Esophagus squamous epithelium (tissue), 5 donors: ENCODE measurements around the gene KNSTRN. TPM values are rescaled to one million over a fixed set of nuclear protein-coding genes. Genes with fewer than 3 reads are reported as not detected.

Experiments
- DNase-seq: peaks from one replicate; lab custom pipeline; 2025; lab: John Stamatoyannopoulos, UW
- H3K27ac ChIP-seq, 4 donors: fragments of 200-600 bp; sonication (generic); one replicate each; pipeline ENCODE4 v1.5.1; 2016 to 2019; ENCODE audit warnings: mild to moderate bottlenecking in 1 of 4
- H3K27me3 ChIP-seq, 4 donors: fragments of 200-600 bp; sonication (generic); 1 replicate in 3 of 4; 2 replicates in 1 of 4; pipeline versions ENCODE4 v1.5.1 to v1.6.0; 2017 to 2021; ENCODE audit warnings: antibody characterized with exemption in 1 of 4
- H3K36me3 ChIP-seq, 3 donors: fragments of 200-600 bp; sonication (generic); one replicate each; pipeline ENCODE4 v1.5.1; 2016 to 2019
- H3K4me1 ChIP-seq, 3 donors: fragments of 200-600 bp; sonication (generic); one replicate each; pipeline ENCODE4 v1.5.1; 2017 to 2019
- H3K4me3 ChIP-seq, 4 donors: fragments of 200-600 bp; sonication (generic); 1 replicate in 3 of 4; 2 replicates in 1 of 4; pipeline ENCODE4 v1.5.1; 2016 to 2019; ENCODE audit warnings: mild to moderate bottlenecking in 2 of 4, moderate library complexity in 1 of 4
- H3K9me3 ChIP-seq, 3 donors: fragments of 200-600 bp; sonication (generic); one replicate each; pipeline ENCODE4 v1.5.1; 2016 to 2019
- POLR2A ChIP-seq, 4 donors: fragments of 450-650 bp; IDR thresholded peaks; one replicate each; pipeline ENCODE4 v1.6.1; 2017; ENCODE audit warnings: antibody characterized with exemption in 4 of 4, mild to moderate bottlenecking in 4 of 4, moderate library complexity in 3 of 4
- WGBS, 2 donors: methylation state at CpG; one replicate each; pipeline ENCODE4 v1.1.5; 2018; 5-methylcytosine and 5-hydroxymethylcytosine counted together
- intact Hi-C: fragments of 100-400 bp; cut with DNase I; formaldehyde crosslinking; loops from one replicate; pipeline ENCODE4 v1.15.0; 2022
- total RNA-seq, 4 donors: library from RNA; depleted of rRNA; stranded (reverse); fragments of >200 nt; gene quantifications; one replicate each; pipeline ENCODE4 v1.1.0, GENCODE V29; 2016
- TF ChIP-seq, protein P1 (sequence below), 6 experiments: fragments of 450-650 bp in 4 of 6; fragments of 200-600 bp in 2 of 6; sonication (generic) in 2 of 6; IDR thresholded peaks; one replicate each; pipeline ENCODE4 v1.5.1; 2016 to 2019; ENCODE audit warnings: antibody characterized with exemption in 6 of 6, mild to moderate bottlenecking in 4 of 6, moderate library complexity in 4 of 6
- donor health status: DM: yes; HTN: yes; CAD: no.

Gene KNSTRN
- total RNA-seq, 4 donors from 2014 or later, result 11.3 to 22.0 (median 17.3) TPM

DNA sequence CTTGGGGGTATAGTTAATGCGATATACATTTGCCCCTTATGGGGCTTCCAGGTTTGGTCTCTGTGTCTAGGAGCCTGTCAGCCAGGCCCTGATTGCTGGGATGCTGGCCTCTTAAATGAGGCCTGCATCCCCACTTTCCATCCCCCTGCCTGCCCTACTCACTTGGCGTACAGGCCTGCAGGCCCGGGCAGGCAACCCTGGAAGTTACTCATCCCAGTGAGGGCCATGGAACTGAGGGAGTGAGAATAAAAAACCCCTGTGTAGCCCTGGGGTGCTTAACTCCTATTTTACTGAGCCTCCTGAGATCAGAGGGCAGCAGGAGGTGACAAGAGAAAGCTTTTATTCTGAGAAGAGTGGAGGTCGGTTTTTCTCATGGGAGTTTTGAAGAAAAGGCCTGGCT lies 22.5 kb upstream of the KNSTRN start:
- peaks cover 0 to 22% (median 0%) of the 10 kb centered on the region in 4 donors for H3K27me3 ChIP-seq
- no peak for TF ChIP-seq POLR2A (IDR thresholded peaks at IDR 0.05)
- TF ChIP-seq, protein P1, sequence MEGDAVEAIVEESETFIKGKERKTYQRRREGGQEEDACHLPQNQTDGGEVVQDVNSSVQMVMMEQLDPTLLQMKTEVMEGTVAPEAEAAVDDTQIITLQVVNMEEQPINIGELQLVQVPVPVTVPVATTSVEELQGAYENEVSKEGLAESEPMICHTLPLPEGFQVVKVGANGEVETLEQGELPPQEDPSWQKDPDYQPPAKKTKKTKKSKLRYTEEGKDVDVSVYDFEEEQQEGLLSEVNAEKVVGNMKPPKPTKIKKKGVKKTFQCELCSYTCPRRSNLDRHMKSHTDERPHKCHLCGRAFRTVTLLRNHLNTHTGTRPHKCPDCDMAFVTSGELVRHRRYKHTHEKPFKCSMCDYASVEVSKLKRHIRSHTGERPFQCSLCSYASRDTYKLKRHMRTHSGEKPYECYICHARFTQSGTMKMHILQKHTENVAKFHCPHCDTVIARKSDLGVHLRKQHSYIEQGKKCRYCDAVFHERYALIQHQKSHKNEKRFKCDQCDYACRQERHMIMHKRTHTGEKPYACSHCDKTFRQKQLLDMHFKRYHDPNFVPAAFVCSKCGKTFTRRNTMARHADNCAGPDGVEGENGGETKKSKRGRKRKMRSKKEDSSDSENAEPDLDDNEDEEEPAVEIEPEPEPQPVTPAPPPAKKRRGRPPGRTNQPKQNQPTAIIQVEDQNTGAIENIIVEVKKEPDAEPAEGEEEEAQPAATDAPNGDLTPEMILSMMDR (IDR thresholded peaks at IDR 0.05), result no peak
- H3K4me3 ChIP-seq, result no peak overlapping the region
- DNase-seq, result no peak
- no peaks in the 10 kb centered on the region for H3K9me3 ChIP-seq
- no peaks in the 10 kb centered on the region for H3K36me3 ChIP-seq
- intact Hi-C loops, result loop anchor here (10.0 kb wide), 1 partner anchor 55 kb away; no protein-coding TSS in a partner anchor
- peaks cover 10 to 17% (median 11%) of the 10 kb centered on the region in 3 donors for H3K4me1 ChIP-seq
- H3K27ac ChIP-seq, result no peak overlapping the region
- WGBS, 2 donors, result 55 to 58% methylated on average over 4 of the region's 4 CpGs

DNA sequence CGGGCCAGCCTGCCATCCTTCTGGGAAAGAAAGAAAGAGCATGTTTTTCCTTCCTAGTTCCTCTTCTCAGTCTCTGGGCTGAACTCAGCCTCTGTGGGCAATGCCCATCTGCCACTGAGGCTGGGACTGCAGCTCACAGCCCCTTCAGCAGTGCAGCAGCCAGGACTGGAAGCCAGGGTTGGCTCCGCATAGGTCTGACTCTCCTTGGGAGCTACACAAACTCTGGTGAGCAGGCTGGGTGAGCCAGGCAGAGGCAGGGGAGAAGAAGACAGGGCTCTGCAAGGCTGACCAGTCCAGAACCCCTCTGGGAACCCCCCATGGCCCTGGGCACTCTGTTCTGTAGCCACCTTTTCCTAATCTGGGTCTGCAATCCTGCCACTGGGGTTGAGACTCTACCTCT lies 20.9 kb upstream of the KNSTRN start:
- WGBS, 2 donors, result 75% methylated on average over 1 of the region's 2 CpGs; no CpG with 5 or more reads in 1 of the 2 donors
- intact Hi-C loops, result loop anchor here (10.0 kb wide), 1 partner anchor 53 kb away; no protein-coding TSS in a partner anchor
- DNase-seq, result no peak

DNA sequence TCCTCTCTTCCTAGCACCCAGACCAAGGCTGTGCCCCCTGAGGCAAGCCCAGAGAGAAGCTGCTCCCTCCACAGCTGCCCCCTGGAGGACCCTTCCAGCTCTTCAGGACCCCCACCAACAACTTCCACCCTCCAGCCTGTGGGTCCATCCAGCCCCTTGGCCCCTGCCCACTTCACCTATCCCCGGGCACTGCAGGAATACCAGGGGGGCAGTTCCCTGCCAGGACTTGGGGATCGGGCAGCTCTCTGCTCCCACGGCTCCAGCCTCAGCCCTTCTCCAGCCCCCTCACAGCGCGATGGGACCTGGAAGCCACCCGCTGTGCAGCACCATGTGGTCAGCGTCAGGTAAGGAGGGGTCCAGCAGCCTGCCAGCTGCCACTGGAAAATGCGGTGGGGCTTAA lies 18.9 kb upstream of the KNSTRN start:
- peaks cover 0 to 15% (median 0%) of the 10 kb centered on the region in 4 donors for H3K27me3 ChIP-seq
- TF ChIP-seq, protein P1 (IDR thresholded peaks at IDR 0.05), result no peak
- TF ChIP-seq POLR2A (IDR thresholded peaks at IDR 0.05), result no peak
- H3K4me3 ChIP-seq, result no peak overlapping the region
- no peak overlapping the region for H3K27ac ChIP-seq
- no peaks in the 10 kb centered on the region for H3K36me3 ChIP-seq
- no peak for DNase-seq
- no peaks in the 10 kb centered on the region for H3K9me3 ChIP-seq
- H3K4me1 ChIP-seq, result peaks cover 15 to 26% (median 15%) of the 10 kb centered on the region in 3 donors
- intact Hi-C loops, result loop anchor here (10.0 kb wide), 1 partner anchor 51 kb away; no protein-coding TSS in a partner anchor
- 83 to 85% methylated on average over 1 to 5 of the region's 8 CpGs for WGBS, 2 donors

More for the DNA sequence above, 20.9 kb upstream of the KNSTRN start:
- peaks cover 10 to 20% (median 11%) of the 10 kb centered on the region in 3 donors for H3K4me1 ChIP-seq
- H3K36me3 ChIP-seq, result no peaks in the 10 kb centered on the region
- no peak overlapping the region for H3K4me3 ChIP-seq
- H3K9me3 ChIP-seq, result no peaks in the 10 kb centered on the region
- no peak for TF ChIP-seq POLR2A (IDR thresholded peaks at IDR 0.05)
- peaks cover 0 to 22% (median 0%) of the 10 kb centered on the region in 4 donors for H3K27me3 ChIP-seq
- H3K27ac ChIP-seq, result no peak overlapping the region

DNA sequence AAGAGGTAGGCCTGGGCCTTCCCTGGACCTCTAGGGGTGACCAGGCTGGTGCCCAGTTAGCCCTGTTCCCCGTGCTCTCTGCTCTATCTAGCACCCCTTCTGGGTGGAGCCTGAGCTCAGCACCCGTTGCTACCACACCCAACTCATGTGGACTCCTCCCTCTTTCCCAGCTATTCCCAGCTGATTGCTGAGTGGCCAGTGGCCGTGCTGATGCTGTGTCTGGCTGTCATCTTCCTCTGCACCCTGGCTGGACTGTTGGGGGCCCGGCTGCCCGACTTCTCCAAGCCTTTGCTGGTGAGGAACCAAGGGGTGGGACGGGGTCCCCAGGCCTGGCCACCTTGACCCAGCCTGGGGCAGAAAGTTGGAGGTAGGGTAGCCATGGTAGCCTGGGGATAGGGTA lies 18.3 kb upstream of the KNSTRN start:
- H3K4me1 ChIP-seq, result peaks cover 13 to 22% (median 14%) of the 10 kb centered on the region in 3 donors
- 63% methylated on average over 3 of the region's 6 CpGs; no CpG with 5 or more reads in 1 of the 2 donors for WGBS, 2 donors
- no peak for TF ChIP-seq POLR2A (IDR thresholded peaks at IDR 0.05)
- TF ChIP-seq, protein P1 (IDR thresholded peaks at IDR 0.05), result no peak
- DNase-seq, result no peak
- H3K9me3 ChIP-seq, result no peaks in the 10 kb centered on the region
- intact Hi-C loops, result loop anchor here (10.0 kb wide), 1 partner anchor 51 kb away; no protein-coding TSS in a partner anchor
- no peaks in the 10 kb centered on the region for H3K36me3 ChIP-seq
- H3K27me3 ChIP-seq, result peaks cover 0 to 13% (median 0%) of the 10 kb centered on the region in 4 donors
- H3K4me3 ChIP-seq, result no peak overlapping the region
- H3K27ac ChIP-seq, result no peak overlapping the region

DNA sequence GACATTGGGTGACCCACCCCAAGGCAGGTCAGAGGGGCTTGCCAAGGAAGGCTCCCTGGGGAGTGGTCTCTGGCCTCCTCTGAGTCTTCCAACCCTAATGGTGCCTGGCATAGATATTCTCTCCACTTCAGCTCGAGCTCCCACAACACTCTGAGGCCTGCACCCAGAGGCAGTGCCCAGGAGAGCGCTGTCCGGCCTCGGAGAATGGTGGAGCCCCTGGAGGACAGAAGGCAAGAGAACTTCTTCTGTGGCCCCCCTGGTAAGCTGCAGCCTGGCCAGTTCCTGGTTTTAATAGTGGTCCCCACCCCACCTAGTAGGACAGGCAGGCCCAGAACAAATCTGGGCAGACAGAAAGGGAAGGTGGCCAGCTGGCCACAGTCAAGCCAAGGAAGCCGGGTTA lies 17.5 kb upstream of the KNSTRN start:
- TF ChIP-seq, protein P1 (IDR thresholded peaks at IDR 0.05), result no peak
- TF ChIP-seq POLR2A (IDR thresholded peaks at IDR 0.05), result no peak
- H3K4me1 ChIP-seq, result peaks cover 13 to 22% (median 14%) of the 10 kb centered on the region in 3 donors
- no peaks in the 10 kb centered on the region for H3K9me3 ChIP-seq
- WGBS, 2 donors, result 67% methylated on average over 1 of the region's 5 CpGs; no CpG with 5 or more reads in 1 of the 2 donors
- no peaks in the 10 kb centered on the region for H3K36me3 ChIP-seq
- peaks cover 0 to 18% (median 0%) of the 10 kb centered on the region in 4 donors for H3K27me3 ChIP-seq
- no peak overlapping the region for H3K27ac ChIP-seq
- intact Hi-C loops, result loop anchor here (5.0 to 10.0 kb wide), 2 partner anchors 50 to 83 kb away; partner anchors contain the start of gene ANKRD63
- no peak for DNase-seq
- no peak overlapping the region for H3K4me3 ChIP-seq
